HUDEP-2 (cell line): ENCODE measurements around the gene RIPK1.
"Not testable (repeated sequence)": the region's sequence is repeated elsewhere in the genome, so short reads cannot be mapped to it uniquely, and the experiment has no call there.

ENCODE experiments used
- DNase-seq, 76 experiments: peaks; one replicate each; lab custom pipeline; 2025; ENCODE audit not compliant: unreplicated experiment in 76 of 76; lab: John Stamatoyannopoulos, UW

RIPK1 gene

DNA sequence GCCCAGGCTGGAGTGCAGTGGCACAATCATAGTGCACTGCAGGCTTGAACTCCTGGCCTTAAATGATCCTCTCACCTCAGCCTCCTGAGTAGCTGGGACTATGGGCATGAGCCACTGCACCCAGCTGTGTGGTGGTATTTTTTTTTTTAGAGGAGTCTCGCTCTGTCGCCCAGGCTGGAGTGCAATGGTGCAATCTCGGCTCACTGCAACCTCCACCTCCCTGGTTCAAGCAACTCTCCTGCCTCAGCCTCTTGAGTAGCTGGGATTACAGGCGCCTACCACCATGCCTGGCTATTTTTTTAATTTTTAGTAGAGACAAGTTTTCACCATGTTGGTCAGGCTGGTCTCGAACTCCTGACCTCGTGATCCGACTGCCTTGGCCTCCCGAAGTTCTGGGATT, 10.7 kb downstream of the RIPK1 start:
- not testable (repeated sequence) for DNase-seq

- DNase-seq, result no peak
These were observed 11.4 kb downstream of the RIPK1 start for GRCh38 chr6:3079682-3080081.

DNA sequence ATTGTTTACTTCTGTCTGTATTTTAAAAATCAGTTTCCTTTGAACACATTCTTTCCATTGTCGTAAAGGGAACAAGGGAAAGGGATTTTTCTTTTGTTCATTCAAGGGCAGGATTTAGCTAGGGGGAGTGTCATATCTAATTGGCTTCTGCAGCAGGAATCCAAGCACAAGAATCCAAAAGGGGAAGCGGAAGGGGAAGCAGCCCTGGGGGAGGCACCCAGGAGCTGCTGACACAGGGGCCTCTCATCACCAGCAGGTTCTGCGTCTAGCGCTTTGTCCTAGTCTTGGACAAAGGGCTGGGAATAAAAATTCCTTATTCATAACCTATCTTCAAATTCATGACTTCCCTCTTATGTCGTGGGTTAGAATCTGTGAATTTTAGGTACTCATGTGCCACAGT, 13.7 kb downstream of the RIPK1 start:
- no peak for DNase-seq

- no peak for DNase-seq
These were observed 16.8 kb downstream of the RIPK1 start for GRCh38 chr6:3085074-3085473.

DNA sequence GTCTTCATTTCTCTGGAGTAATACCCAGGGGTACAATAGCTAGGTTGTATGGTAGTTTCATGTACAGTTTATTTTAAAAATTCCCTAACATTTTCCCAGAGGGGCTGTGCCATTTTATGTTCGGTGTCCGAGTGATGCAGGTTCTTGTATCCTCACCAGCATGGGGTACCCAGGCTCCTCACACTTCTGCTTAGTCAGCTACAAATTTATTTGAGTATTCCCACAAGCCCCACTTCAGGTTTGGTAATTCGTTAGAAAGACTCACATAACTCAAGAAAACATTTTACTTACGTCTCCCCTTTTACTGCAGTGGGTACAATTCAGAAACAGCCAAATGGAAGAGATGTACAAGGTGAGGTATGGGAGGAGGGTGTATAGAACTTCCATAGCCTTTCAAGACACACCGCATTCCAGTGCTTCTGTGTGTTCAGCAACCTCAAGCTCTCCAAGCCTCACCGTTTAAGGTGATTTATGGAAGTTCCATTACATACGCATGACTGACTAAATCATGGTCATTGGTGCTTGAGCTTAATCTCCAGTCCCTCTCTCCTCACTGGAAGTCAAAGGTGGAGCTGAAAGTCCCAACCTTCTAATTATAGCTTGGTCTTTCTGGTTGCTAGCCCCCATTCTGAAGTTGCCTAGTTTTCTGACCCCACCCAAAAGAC, 18.1 kb downstream of the RIPK1 start:
- DNase-seq, result no peak

- no peak for DNase-seq
These were observed 20.2 kb downstream of the RIPK1 start for GRCh38 chr6:3088446-3088845.

DNA sequence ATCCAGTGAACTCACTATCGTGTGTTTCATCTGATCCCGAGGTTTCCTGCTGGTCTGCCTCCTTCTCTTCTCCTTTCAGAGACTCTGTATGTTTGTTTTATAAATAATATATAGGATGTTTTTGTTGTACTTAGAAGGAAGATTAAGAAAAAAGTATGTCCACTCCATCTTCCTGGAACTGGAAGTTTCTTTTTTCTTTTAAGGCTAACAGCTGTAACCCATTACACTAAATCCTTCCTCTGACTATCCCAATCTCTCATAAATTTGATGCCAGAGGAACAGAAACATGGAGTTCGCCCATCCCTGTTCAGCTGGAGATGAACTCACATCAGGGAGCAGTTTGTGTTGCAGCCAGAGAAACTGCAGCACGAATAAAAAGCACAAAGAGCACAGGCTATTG, 20.7 kb downstream of the RIPK1 start:
- no peak for DNase-seq

DNA sequence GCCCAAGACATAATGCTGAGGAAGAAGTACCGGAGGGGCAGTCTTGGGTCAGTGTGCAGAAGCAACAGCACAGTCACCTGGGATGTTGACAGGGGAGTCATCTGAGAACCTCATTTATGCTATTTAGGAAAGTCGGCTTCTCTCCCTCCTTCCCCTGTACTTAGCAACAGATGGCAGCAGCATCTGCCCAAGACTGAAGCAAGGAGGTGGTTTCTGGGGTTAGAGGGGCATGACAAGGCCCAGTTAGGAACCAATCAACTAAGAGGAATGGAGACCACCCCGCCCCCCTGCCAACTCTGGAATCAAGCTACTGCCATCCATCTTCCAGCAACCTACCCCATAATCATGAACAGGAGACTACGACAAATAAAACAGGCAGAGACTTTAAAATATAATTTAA, 21.7 kb downstream of the RIPK1 start:
- DNase-seq, result no peak

- DNase-seq, result no peak
These were observed 26.5 kb downstream of the RIPK1 start for GRCh38 chr6:3094815-3095214.

GRCh38 chr6:3102875-3103274, 34.6 kb downstream of the RIPK1 start:
- DNase-seq, result no peak

DNA sequence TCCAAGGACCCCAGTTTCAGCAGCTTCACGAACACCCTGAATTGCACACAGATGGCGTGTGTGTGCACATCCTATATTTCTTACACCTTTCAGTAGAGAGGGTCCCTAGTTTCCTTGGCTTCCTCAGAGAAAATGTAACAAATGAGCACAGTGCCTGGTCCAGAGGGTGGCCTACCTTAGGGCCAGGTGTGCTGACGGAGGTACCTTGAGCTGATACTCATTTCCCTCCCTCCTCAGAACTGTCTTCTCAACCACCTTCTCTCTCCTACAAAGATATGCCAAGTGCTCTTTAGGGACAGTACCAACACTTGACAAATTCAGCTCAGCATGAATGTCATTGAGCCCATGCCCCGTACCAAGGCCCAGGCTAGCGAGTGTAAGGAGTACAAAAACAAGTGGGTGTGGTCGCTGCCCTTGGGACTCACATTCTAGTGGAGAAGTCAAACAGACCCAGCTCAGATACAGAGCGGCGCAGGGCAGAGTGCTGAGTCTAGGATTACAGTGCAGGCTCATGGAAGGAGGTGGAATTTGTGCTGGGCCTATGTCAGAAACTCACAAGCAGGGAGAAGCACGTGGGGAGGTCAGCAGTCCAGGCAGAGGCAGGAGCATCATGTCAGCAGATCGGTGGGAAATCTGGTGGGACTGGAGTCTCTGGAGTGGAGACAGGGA, 40.6 kb downstream of the RIPK1 start:
- DNase-seq, result no peak

DNA sequence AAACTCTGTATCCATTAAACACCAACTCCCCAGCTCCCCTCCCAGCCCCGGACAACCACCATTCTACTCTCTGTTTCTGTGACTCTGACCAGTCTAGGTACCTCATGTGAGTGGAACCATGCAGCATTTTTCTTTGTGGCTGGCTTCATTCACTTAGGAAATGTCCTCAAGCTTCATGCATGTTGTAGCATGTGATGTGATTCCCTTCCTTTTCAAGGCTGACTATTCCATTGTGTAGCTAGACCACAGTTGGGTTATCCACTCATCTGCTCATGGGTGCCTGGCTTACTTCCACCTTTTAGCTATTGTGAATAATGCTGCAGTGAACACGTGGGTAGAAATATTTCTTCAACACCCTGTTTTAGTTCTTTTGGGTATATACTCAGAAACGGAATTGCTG, 41.5 kb downstream of the RIPK1 start:
- DNase-seq, result no peak

GRCh38 chr6:3114377-3114776, 46.1 kb downstream of the RIPK1 start:
- DNase-seq, result no peak

DNA sequence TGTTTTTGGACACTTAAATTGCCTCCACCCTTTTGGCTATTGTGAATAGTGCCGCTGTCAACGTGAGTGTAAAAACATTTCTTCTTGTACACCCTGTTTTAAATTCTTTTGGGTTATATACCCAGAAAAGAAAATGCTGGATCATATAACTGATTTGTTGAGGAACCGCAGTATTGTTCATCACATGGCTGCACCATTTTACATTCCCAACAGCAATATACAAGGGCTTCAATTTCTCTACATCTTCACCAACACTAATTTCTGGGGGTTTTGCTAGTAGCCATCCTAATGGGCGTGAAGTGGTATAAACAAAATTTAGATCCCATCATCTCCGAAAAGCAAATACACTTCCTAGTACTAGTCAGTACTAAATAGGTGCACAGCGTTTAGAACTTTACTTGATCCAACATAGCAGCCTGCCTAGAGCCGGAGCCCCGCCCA, 49.6 kb downstream of the RIPK1 start:
- peak in 2 of 76 experiments; percentile 44 to 58 for DNase-seq

GRCh38 chr6:3118353-3119039, 50.2 kb downstream of the RIPK1 start, which contains the start of gene BPHL:
TSS of gene BPHL (plus strand) at chr6:3118711. CDS start at chr6:3118741, 30 bp downstream.
- peak in 75 of 76 experiments; percentile 56 to 100 (median 97) for DNase-seq

- DNase-seq, result peak in 2 of 76 experiments; percentile 33 to 58
These were observed 50.9 kb downstream of the RIPK1 start for GRCh38 chr6:3119040-3119723.

- no peak for DNase-seq
These were observed 52.4 kb downstream of the RIPK1 start for GRCh38 chr6:3120765-3121089.

- no peak for DNase-seq
These were observed 54.5 kb downstream of the RIPK1 start for GRCh38 chr6:3122823-3123182.

- no peak for DNase-seq
These were observed 56.4 kb downstream of the RIPK1 start for GRCh38 chr6:3124667-3125066.

- DNase-seq, result no peak
These were observed 57.5 kb downstream of the RIPK1 start for GRCh38 chr6:3125815-3126214.

DNA sequence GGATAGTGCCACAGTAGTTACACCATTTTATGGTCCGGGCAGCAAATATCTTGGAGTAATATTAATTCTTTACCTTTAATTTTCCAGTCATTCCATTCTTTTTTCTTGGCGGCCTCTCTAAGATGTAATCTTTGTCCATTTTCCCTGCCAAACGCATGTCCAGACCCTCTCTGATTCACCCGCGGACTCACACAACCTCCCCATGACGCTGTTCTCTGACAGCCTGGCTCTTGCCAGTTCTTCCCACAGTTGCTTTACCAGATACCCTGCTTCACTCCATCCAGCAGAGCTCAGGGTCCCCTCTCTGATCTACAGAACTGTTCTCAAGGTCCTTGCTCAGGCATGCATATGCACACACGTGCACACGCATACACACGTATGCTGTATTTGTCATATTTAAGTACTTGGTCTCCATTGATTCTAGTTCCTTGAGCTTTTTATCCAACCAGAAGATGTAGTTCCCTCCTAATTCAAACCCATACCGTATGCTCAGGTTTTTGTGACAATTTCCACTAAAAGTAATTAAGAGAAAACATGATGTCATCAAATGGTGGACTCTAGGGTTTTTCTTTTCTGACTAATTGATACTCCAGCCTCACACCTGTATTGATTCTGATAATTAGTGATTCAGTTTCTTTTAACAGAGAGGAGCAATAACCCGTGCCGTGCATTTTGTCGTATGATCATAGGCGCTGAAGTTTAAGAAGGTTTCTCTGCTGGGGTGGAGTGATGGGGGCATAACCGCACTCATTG, 60.2 kb downstream of the RIPK1 start:
- no peak for DNase-seq
